T-helper 17 cell (primary cell): ENCODE results near the gene IL31RA. TPM values are rescaled to one million over a fixed set of nuclear protein-coding genes. Genes with fewer than 3 reads are reported as not detected.

ENCODE experiments used
- ATAC-seq: fragments of 150-1000 bp; cut with Tn5 transposase; 2 replicates; pipeline ENCODE4 v1.10.0; 2021; ENCODE audit warnings: mild to moderate bottlenecking, moderate library complexity
- DNase-seq, 3 donors: peaks; one replicate each; pipeline versions ENCODE4 v3.0.0 to v3.0.0-alpha.2; 2020 to 2021
- H3K9me3 ChIP-seq: one replicate; pipeline ENCODE4 v1.7.0; 2013; ENCODE audit warnings: low read length, mild to moderate bottlenecking; ENCODE audit not compliant: control insufficient read depth, poor library complexity, severe bottlenecking
- H3K27ac Mint-ChIP-seq: one replicate; pipeline ENCODE4 v1.8.0; 2022; ENCODE audit warnings: mild to moderate bottlenecking, moderate library complexity, mixed read lengths
- H3K27me3 Mint-ChIP-seq: one replicate; pipeline ENCODE4 v1.8.0; 2022; ENCODE audit warnings: mixed read lengths
- H3K36me3 Mint-ChIP-seq: one replicate; pipeline ENCODE4 v1.8.0; 2022; ENCODE audit warnings: low read depth, mixed read lengths
- H3K4me1 Mint-ChIP-seq: one replicate; pipeline ENCODE4 v1.8.0; 2022; ENCODE audit warnings: mild to moderate bottlenecking, mixed read lengths
- H3K4me3 Mint-ChIP-seq: one replicate; pipeline ENCODE4 v1.8.0; 2022; ENCODE audit warnings: mild to moderate bottlenecking, moderate library complexity, mixed read lengths
- total RNA-seq, 4 donors: library from RNA in 2 of 4; stranded (reverse) in 2 of 4; gene quantifications; one replicate each; pipeline ENCODE4 v1.2.3 and lab custom pipeline; 2022 to 2026

The IL31RA gene
- total RNA-seq, 2 donors from 2014 or later: not detected

DNA sequence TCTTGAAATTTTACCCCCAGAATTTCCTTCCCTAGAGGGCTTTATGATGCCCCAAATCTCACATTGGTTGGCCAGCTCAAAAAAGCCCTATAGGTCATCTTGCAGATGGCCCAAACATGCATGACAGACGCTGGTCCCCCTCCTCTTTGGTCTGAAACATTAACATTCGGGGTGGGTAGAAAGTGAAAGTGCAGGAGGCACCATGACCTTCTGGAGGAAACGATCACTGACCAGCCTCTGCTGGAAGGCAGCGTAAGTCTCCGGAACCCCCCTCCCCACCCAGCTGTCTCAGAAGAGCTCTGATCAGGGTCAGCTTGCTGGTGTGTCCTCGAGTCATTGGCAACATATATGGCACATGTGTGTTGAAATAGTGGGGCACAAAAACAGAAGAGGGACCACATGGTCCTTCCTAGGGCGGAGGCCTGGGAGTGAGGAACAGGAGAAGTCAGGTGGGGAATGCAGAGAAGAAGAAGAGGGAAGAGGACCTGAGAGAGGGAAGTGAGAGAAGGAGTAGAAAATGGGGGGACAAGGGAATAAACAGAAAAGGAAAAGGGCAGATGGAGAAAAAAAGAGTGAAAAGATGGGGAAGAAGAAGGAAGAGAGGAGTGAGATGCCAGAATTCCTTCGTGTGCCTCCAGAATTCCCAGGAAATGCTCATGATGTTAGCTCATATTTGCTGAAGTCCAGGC, 46.2 kb downstream of the IL31RA start:
- Mint-ChIP-seq H3K36me3 (peaks cover 3% of the 10 kb centered on the region), H3K4me1 (peaks cover 12% of the 10 kb centered on the region), H3K27me3 (peaks cover 10% of the 10 kb centered on the region), H3K27ac (peak overlapping the region; percentile 57), H3K4me3 (peak overlapping the region; percentile 25)
- no peak for DNase-seq
- H3K9me3 ChIP-seq: no peaks in the 10 kb centered on the region
- ATAC-seq: no peak

DNA sequence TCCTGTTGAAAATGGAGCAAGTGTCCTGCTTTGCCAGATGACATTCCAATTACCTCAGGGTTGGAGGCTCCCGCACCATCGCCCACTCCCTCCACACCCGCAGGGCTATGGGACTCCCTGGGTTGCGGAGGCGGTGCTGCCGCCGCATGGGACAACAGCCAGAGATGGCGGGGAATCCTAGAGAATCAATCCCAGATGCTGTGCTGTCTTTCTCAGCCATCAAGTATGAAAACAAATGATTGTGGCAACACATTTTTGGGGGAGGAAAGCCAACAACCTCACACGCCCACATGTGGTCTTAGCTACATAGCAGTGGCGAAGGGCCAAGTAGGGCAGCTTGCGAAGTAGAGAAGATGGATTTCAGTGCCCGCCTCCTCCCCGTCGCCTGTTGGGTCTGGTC, 46.7 kb downstream of the IL31RA start:
- Mint-ChIP-seq H3K27me3 (peaks cover 10% of the 10 kb centered on the region), H3K36me3 (peaks cover 3% of the 10 kb centered on the region), H3K4me1 (peaks cover 12% of the 10 kb centered on the region), H3K4me3 (no peak overlapping the region), H3K27ac (peak overlapping the region; percentile 57)
- no peaks in the 10 kb centered on the region for H3K9me3 ChIP-seq
- ATAC-seq: peak; percentile 50
- no peak for DNase-seq

DNA sequence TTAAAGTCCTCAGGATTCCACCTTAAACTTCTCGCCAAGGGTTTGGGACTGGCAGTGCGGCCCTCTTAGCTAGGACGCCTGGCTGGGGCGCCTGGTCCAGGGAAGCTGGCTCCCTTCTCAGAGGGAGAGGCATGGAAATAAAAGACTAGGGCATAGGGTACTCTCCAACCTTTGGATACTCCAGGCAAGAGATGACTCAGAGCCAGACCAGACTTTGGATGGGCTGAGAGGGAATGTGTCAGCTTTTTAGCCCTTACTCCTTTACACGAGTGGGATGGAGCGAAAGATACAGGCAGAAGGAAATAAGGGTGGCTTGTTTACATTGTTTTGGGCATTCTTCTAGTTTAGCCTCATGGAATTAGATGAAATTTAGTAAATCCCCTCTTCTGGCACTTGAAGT, 48.2 kb downstream of the IL31RA start:
- no peak overlapping the region for H3K27ac Mint-ChIP-seq
- peaks cover 3% of the 10 kb centered on the region for H3K36me3 Mint-ChIP-seq
- peaks cover 10% of the 10 kb centered on the region for H3K27me3 Mint-ChIP-seq
- peaks cover 25% of the 10 kb centered on the region for H3K4me1 Mint-ChIP-seq
- no peak for DNase-seq
- no peak for ATAC-seq
- no peaks in the 10 kb centered on the region for H3K9me3 ChIP-seq
- no peak overlapping the region for H3K4me3 Mint-ChIP-seq

DNA sequence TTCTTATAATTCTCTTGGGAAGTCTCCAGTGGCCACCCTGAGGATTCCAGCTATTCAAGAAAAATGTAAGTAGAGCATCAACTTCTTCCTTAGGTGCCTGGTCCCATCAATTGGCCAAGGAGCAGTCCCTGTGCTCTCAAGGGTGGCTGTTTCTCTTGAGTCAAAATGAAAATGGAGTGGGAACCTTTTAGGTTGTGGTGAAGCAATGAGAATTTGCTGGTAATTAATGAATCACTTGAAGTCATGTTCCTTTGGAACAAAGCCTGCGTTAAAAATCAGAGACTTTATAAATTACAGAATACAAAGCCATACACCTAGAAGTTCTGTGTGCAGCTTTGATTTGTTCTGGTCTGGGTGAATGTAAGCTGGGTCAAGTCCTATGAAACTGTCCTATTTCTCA, 48.9 kb downstream of the IL31RA start:
- no peaks in the 10 kb centered on the region for H3K9me3 ChIP-seq
- no peak overlapping the region for H3K27ac Mint-ChIP-seq
- DNase-seq (no peak), ATAC-seq (no peak)
- peaks cover 10% of the 10 kb centered on the region for H3K27me3 Mint-ChIP-seq
- H3K36me3 Mint-ChIP-seq: peaks cover 3% of the 10 kb centered on the region
- H3K4me1 Mint-ChIP-seq: peaks cover 25% of the 10 kb centered on the region
- H3K4me3 Mint-ChIP-seq: no peak overlapping the region

DNA sequence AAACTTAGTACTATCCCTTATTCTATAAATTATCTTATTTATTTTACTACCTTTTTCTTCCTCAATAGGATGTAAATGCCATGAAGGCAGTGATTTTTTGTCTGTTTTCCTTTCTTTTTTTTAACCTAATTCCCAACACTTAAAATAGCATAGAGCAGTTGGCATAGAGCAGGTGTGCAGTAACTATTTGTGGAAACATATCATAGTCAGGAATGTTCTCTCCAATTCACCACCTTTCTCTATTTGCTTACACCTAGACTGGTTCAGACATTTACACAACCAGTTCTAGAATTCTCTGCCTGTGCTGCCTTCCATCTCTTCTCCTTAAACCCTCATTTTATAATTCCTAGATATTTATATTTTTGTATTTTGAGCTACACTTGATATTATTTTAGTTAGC, 49.6 kb downstream of the IL31RA start:
- H3K4me3 Mint-ChIP-seq: no peak overlapping the region
- no peaks in the 10 kb centered on the region for H3K9me3 ChIP-seq
- no peak for ATAC-seq
- H3K4me1 Mint-ChIP-seq: peaks cover 29% of the 10 kb centered on the region
- peaks cover 10% of the 10 kb centered on the region for H3K27me3 Mint-ChIP-seq
- no peak for DNase-seq
- H3K27ac Mint-ChIP-seq: no peak overlapping the region
- H3K36me3 Mint-ChIP-seq: peaks cover 3% of the 10 kb centered on the region

DNA sequence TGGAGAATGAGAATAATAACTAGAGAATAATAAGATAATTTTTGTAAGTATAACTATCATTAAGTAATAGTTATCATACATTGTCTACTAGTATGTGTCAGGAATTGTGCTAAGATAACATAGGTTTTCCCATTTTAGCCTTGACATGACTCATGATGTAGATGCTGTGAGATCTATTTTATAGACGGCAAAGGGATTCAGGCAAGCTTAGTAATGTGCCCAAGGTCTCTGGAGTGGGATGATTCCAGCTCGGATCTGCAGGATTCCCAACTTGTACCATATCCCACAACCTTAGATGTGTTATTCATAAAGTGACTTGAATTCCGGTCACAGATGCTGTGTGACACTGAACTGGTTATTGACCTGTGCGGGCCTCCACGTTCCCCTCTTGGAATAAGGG, 51.5 kb downstream of the IL31RA start:
- Mint-ChIP-seq H3K27me3 (peaks cover 10% of the 10 kb centered on the region), H3K4me1 (peaks cover 27% of the 10 kb centered on the region), H3K4me3 (peak overlapping the region; percentile 70), H3K27ac (no peak overlapping the region), H3K36me3 (no peaks in the 10 kb centered on the region)
- no peak for DNase-seq
- ATAC-seq: no peak
- H3K9me3 ChIP-seq: no peaks in the 10 kb centered on the region

DNA sequence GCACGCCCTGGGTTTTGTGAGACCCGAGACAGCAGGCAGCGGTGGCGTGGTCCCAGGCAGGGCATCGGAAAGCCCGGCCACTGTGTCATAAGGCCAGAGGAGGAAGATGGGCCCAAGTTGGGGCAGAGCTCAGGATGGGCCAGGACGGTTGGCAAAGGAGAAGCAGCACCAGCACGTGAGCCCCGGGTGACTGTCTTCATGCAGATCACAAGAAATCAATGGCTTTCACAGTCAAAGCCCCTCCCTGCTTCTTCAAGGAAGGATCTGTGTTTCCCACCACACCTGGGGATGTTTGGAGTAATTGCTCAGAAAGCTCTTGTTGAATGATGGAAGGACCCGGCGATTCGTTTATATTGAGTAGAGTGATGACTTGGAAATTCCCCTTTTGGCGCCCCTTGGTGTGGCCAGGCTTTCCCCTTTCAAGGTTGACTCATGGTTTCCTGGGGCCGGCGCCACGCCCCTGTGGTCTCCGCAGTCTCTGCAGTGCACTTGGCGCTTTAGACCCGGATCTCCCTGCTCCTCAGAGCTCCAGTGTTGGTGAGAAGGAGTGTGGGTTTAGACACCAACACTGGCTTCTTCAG, 52.1 kb downstream of the IL31RA start:
- DNase-seq: peak; percentile 44 to 55 (median 45)
- ATAC-seq: peak; percentile 95
- no peaks in the 10 kb centered on the region for H3K9me3 ChIP-seq
- H3K27me3 Mint-ChIP-seq: peaks cover 10% of the 10 kb centered on the region
- no peak overlapping the region for H3K27ac Mint-ChIP-seq
- peaks cover 23% of the 10 kb centered on the region for H3K4me1 Mint-ChIP-seq
- peak overlapping the region; percentile 70 for H3K4me3 Mint-ChIP-seq
- no peaks in the 10 kb centered on the region for H3K36me3 Mint-ChIP-seq

DNA sequence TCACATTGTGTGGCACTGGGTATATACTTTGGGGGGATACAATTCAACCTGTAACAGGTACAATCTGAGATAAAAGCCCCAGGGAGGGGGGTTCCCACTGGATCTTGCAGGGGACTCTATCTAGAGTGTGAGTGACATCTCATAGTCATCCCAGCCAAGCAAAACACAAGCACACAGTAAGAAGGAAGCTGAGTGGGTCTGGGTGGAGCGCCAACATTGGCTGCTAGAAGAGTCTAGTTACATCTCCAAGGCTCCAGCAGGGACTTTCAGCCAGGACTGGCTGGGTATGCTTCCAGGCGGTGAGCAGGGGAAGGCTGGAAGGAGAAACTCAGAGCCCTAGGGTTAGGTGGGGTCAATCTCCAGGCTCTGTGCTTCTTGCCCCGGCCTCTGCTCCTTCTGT, 53.0 kb downstream of the IL31RA start:
- no peaks in the 10 kb centered on the region for H3K9me3 ChIP-seq
- Mint-ChIP-seq H3K4me1 (peaks cover 23% of the 10 kb centered on the region), H3K27ac (peak overlapping the region; percentile 63), H3K4me3 (peak overlapping the region; percentile 70), H3K36me3 (no peaks in the 10 kb centered on the region), H3K27me3 (peaks cover 9% of the 10 kb centered on the region)
- no peak for ATAC-seq
- DNase-seq: no peak

DNA sequence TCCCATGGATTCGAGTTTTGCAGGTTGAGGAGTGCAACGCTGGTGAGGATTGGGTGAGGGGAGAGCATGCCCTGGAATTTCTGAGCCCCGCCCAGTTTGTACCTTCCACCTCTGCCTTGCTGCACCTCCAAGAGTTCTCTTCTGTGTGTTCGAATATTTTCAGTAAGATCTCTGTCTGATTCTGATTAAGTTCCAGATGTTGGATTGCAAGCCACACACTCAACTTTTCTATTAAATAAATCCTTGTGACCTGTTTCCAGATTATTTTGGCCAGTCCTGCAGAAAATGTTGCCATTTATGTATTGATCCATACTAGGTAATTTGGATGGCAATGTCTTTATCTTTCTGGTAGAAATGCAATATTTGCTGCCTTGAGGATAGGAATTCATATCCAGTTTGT, 54.1 kb downstream of the IL31RA start:
- no peak for DNase-seq
- peaks cover 5% of the 10 kb centered on the region for H3K27me3 Mint-ChIP-seq
- H3K4me3 Mint-ChIP-seq: no peak overlapping the region
- peaks cover 23% of the 10 kb centered on the region for H3K4me1 Mint-ChIP-seq
- no peaks in the 10 kb centered on the region for H3K9me3 ChIP-seq
- H3K36me3 Mint-ChIP-seq: no peaks in the 10 kb centered on the region
- no peak overlapping the region for H3K27ac Mint-ChIP-seq
- no peak for ATAC-seq

DNA sequence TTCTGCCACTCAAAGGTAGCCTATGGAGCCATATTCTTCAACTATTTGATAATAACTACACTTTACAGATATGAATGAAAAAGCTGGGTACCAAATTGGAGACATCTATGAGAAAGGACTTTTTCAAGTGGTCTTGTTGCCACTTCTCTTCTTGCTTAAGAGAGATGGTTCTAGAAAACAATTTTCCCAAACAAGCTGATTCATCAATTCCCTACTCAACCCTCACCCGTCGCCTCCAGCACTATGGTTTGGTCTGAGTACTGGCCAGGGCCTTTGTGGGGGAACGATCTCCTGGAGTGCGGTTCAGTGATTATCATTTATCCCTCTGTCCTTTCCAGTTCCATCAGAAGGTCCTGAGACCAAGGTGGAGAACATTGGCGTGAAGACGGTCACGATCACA, 56.8 kb downstream of the IL31RA start:
- no peaks in the 10 kb centered on the region for H3K9me3 ChIP-seq
- Mint-ChIP-seq H3K27me3 (no peaks in the 10 kb centered on the region), H3K4me3 (no peak overlapping the region), H3K36me3 (no peaks in the 10 kb centered on the region), H3K27ac (no peak overlapping the region), H3K4me1 (peaks cover 20% of the 10 kb centered on the region)
- ATAC-seq: no peak
- no peak for DNase-seq

DNA sequence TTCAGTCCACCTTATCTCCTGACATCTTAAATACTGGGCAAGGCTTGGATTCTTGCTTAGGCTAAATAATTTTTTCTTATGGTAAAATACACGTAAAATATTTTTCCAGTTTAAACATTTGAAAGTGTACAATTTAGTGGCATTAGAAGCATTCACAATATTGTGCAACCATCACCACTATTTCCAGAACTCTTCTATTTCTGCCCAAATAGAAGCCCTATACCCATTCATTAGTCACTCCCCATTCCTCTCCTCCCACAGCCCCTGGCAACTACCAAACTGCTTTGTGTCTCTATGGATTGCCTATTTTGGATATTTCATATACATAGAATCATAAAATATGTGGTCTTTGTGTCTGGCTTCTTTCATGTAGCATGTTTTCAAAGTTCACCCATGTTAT, 57.6 kb downstream of the IL31RA start:
- H3K36me3 Mint-ChIP-seq: no peaks in the 10 kb centered on the region
- DNase-seq (no peak), ATAC-seq (no peak)

DNA sequence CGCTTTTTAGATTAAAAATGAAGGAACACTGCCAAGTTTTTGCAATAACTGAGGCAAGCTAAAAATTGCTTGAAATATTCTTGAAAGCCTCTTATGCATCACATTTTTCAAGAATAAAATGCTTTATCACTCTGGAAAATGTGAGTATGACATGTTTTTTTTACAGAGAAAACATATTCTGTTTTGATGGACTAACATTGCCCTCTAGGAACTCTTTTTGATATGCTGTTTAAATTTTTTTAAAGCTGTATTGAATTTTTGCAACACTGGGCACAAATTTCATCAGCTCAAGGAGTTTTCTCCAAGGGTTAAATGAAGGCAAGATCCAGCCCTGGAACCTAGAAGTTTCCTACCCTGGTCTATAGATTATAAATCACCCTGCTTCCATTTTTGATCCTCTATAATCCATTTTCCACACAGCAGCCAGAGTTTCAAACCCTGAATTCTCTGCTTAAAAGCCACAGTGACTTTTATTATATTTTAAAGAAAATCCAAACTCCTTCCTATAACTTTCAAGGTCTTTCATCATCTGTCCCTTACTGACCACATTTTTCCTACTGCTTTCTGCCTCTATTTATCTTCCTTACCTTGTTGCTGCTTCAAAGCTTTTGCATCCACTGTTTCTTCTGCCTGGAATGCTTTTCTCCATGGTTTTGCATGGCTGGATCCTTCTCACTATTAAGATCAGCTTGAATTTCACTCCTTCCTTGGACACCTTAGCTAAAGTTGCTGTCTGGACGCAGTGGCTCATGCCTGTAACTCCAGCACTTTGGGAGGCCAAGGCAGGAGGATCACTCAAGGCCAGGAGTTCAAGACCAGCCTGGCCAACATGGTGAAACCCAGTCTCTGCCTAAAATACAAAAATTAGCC, 60.9 kb downstream of the IL31RA start:
- H3K9me3 ChIP-seq: no peaks in the 10 kb centered on the region
- ATAC-seq: no peak
- Mint-ChIP-seq H3K27me3 (peaks cover 7% of the 10 kb centered on the region), H3K36me3 (no peaks in the 10 kb centered on the region), H3K4me1 (no peaks in the 10 kb centered on the region), H3K27ac (no peak overlapping the region), H3K4me3 (no peak overlapping the region)
- DNase-seq: no peak

More for the DNA sequence above, 57.6 kb downstream of the IL31RA start:
- no peak overlapping the region for H3K27ac Mint-ChIP-seq
- H3K4me1 Mint-ChIP-seq: peaks cover 13% of the 10 kb centered on the region
- no peak overlapping the region for H3K4me3 Mint-ChIP-seq
- H3K27me3 Mint-ChIP-seq: no peaks in the 10 kb centered on the region
- no peaks in the 10 kb centered on the region for H3K9me3 ChIP-seq
